Spleen (tissue), 7 donors: ENCODE data around the gene AJAP1.

Source experiments
- POLR2A ChIP-seq, 3 donors: fragments of 450-650 bp; IDR thresholded peaks; one replicate each; pipeline ENCODE4 v1.5.1; 2017; ENCODE audit warnings: antibody characterized with exemption in 3 of 3, mild to moderate bottlenecking in 1 of 3
- POLR2AphosphoS5 ChIP-seq, 3 donors: sonication (generic); formaldehyde crosslinking; IDR thresholded peaks; one replicate each; pipeline ENCODE4 v1.5.1; 2017; ENCODE audit warnings: antibody characterized with exemption in 3 of 3
- TF ChIP-seq, protein P1 (sequence below), 11 experiments: fragments of 200-600 bp in 7 of 11; fragments of 450-650 bp in 4 of 11; sonication (generic) in 4 of 11; IDR thresholded peaks in 8 of 11; conservative IDR thresholded peaks in 3 of 11; 1 replicate in 7 of 11; 2 replicates in 4 of 11; pipeline versions ENCODE4 v1.4.0 to v1.8.0; 2016 to 2021; ENCODE audit warnings: antibody characterized with exemption in 11 of 11, inconsistent platforms in 4 of 11, mild to moderate bottlenecking in 1 of 11
- donor health status: DM: no; HTN: no; CAD: no; lungs with moderate emphysema.
- donor health status: DM: no; HTN: no; CAD: no.
- donor health status: DM: no; HTN: no; CAD: no.

DNA sequence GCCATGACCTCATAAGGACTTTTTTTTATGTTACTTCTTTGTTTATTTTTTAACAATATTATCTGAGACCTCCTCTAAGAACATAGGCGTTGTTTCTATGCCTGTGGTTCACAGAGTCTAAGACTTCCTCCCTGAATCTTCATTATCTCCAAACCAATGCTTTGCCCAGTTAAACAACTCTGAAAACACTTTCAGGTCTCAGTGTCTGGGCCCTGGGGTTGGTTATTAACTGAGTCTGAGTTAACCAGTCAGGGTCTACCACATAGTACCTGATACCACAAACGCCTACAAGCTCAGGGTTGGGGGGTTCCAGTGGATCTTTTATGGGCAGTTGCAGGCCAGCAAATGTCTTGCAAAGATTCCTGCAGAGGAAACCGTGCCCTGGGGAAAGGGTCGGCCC, 138.2 kb downstream of the AJAP1 start:
- no peak for TF ChIP-seq POLR2A (IDR thresholded peaks at IDR 0.05)
- TF ChIP-seq, protein P1, sequence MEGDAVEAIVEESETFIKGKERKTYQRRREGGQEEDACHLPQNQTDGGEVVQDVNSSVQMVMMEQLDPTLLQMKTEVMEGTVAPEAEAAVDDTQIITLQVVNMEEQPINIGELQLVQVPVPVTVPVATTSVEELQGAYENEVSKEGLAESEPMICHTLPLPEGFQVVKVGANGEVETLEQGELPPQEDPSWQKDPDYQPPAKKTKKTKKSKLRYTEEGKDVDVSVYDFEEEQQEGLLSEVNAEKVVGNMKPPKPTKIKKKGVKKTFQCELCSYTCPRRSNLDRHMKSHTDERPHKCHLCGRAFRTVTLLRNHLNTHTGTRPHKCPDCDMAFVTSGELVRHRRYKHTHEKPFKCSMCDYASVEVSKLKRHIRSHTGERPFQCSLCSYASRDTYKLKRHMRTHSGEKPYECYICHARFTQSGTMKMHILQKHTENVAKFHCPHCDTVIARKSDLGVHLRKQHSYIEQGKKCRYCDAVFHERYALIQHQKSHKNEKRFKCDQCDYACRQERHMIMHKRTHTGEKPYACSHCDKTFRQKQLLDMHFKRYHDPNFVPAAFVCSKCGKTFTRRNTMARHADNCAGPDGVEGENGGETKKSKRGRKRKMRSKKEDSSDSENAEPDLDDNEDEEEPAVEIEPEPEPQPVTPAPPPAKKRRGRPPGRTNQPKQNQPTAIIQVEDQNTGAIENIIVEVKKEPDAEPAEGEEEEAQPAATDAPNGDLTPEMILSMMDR (IDR thresholded peaks at IDR 0.05 in 8 of 11, conservative IDR thresholded peaks at IDR 0.05 in 3 of 11), result no peak
- TF ChIP-seq POLR2AphosphoS5 (IDR thresholded peaks at IDR 0.05), result no peak
